SK-N-SH (cell line): ENCODE data around the gene AKAP6.
A peak's percentile ranks its signal among the peaks of the same experiment; 100 is the strongest.

Source experiments
- CHD2 ChIP-seq: fragments of 150-350 bp; IDR thresholded peaks from 2 replicates; pipeline ENCODE4 v1.6.1; 2018; ENCODE audit warnings: low read length; ENCODE audit not compliant: partially characterized antibody
- EP300 ChIP-seq, 2 experiments: IDR thresholded peaks; 2 replicates each; pipeline versions ENCODE4 v1.4.0 to v1.6.1; 2012; ENCODE audit warnings: borderline replicate concordance in 1 of 2, low read depth in 1 of 2, low read length in 1 of 2
- FOXJ3 ChIP-seq: sonication (generic); formaldehyde crosslinking; IDR thresholded peaks from 2 replicates; pipeline ENCODE4 v1.5.1; 2020; ENCODE audit warnings: mild to moderate bottlenecking, missing genetic modification reagents
- GATA2 ChIP-seq: sonication (generic); formaldehyde crosslinking; IDR thresholded peaks from 2 replicates; pipeline ENCODE4 v1.5.0; 2020; ENCODE audit warnings: mild to moderate bottlenecking, missing genetic modification reagents
- POLR2AphosphoS5 ChIP-seq: IDR thresholded peaks from 2 replicates; pipeline ENCODE4 v1.6.1; 2012; ENCODE audit warnings: low read depth, low read length
- REST ChIP-seq: IDR thresholded peaks from 2 replicates; pipeline ENCODE4 v1.6.1; 2012; ENCODE audit warnings: mild to moderate bottlenecking, low read depth, low read length, moderate library complexity
- RFX5 ChIP-seq: IDR thresholded peaks from 2 replicates; pipeline ENCODE4 v1.6.1; 2012; ENCODE audit warnings: mild to moderate bottlenecking, improper control_type of control experiment, low read length
- SIN3A ChIP-seq: IDR thresholded peaks from 2 replicates; pipeline ENCODE4 v1.6.1; 2012; ENCODE audit warnings: low read depth, mild to moderate bottlenecking, low read length, moderate library complexity, borderline replicate concordance
- SMC3 ChIP-seq: IDR thresholded peaks from 2 replicates; pipeline ENCODE4 v1.6.1; 2012; ENCODE audit warnings: low read depth, low read length, improper control_type of control experiment
- TAF1 ChIP-seq: IDR thresholded peaks from 2 replicates; pipeline ENCODE4 v1.6.1; 2012; ENCODE audit warnings: low read depth, mild to moderate bottlenecking, low read length, moderate library complexity, borderline replicate concordance
- TCF12 ChIP-seq: IDR thresholded peaks from 2 replicates; pipeline ENCODE4 v1.4.0; 2012
- YY1 ChIP-seq: IDR thresholded peaks from 2 replicates; pipeline ENCODE4 v1.4.0; 2012; ENCODE audit warnings: low read depth, mild to moderate bottlenecking
- TF ChIP-seq, protein P1 (sequence below): fragments of 200-600 bp; sonication (generic); IDR thresholded peaks from 2 replicates; pipeline ENCODE4 v1.6.1; 2017; ENCODE audit warnings: antibody characterized with exemption, mild to moderate bottlenecking, moderate library complexity
- TF ChIP-seq, protein P2 (sequence below): IDR thresholded peaks from 2 replicates; pipeline ENCODE4 v1.4.0; 2012; ENCODE audit warnings: low read depth

DNA sequence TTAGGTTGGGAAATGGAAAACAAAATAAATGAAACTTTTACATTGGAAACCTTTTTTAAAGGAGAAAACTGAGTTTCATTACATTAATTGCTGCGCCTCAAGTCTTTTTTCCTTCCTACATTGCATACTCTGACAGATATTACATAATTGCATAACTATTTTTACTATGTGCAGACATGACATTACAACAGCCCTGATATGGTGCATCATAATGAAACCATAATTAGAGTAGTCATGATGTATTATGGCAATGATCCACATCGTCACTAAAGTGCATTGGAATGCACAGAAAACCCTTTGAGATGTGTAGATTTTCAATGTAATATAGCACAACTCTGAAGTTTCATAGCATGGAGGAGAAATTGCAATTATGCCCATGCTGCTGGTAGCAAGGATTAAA is 391.8 kb downstream of the AKAP6 start:
- TF ChIP-seq FOXJ3 (CRISPR knock-in tag): no peak
- TF ChIP-seq SMC3: no peak
- no peak for TF ChIP-seq POLR2AphosphoS5
- TF ChIP-seq GATA2 (CRISPR knock-in tag): no peak
- TF ChIP-seq, protein P1, sequence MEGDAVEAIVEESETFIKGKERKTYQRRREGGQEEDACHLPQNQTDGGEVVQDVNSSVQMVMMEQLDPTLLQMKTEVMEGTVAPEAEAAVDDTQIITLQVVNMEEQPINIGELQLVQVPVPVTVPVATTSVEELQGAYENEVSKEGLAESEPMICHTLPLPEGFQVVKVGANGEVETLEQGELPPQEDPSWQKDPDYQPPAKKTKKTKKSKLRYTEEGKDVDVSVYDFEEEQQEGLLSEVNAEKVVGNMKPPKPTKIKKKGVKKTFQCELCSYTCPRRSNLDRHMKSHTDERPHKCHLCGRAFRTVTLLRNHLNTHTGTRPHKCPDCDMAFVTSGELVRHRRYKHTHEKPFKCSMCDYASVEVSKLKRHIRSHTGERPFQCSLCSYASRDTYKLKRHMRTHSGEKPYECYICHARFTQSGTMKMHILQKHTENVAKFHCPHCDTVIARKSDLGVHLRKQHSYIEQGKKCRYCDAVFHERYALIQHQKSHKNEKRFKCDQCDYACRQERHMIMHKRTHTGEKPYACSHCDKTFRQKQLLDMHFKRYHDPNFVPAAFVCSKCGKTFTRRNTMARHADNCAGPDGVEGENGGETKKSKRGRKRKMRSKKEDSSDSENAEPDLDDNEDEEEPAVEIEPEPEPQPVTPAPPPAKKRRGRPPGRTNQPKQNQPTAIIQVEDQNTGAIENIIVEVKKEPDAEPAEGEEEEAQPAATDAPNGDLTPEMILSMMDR: no peak
- no peak for TF ChIP-seq RFX5
- TF ChIP-seq, protein P2, sequence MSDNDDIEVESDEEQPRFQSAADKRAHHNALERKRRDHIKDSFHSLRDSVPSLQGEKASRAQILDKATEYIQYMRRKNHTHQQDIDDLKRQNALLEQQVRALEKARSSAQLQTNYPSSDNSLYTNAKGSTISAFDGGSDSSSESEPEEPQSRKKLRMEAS: no peak
- TF ChIP-seq EP300 (IDR thresholded peaks at IDR 0.05; ENCODE audit: borderline replicate concordance in 1 of 2, low read depth in 1 of 2, low read length in 1 of 2): peak in 1 of 2 experiments; percentile 73; a peak in 1 of 4 replicates
- TF ChIP-seq CHD2: no peak
- TF ChIP-seq REST: no peak
- no peak for TF ChIP-seq YY1
- peak; percentile 76 for TF ChIP-seq TCF12
- no peak for TF ChIP-seq TAF1
- no peak for TF ChIP-seq SIN3A
